NCI-H1105 treated with DMSO at 0.1 percent for 48 hours (cell line): Measurements from ENCODE around the gene AUTS2.

Experiments
- DNase-seq: peaks from one replicate; lab custom pipeline; 2025; lab: John Stamatoyannopoulos, UW

The AUTS2 gene

DNA sequence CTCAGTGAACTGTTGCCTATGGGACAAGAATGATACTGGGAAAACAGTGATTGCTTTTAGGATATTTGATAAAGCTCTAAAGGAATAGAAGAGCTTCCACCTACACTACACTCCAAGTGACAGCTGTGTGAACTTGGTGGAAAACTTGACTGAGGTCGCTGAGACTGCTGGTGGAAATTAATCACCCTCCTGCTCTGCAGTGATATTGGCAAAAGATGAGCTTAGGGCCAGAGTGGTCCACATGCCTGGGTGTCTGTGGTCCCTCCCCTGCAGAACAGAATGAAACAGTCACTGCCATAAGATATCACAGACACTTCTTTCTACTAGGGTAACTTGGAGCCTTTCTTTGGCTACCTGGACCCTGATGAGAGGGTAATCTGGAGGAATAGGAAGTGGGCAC is 1151.6 kb downstream of the AUTS2 start:
- DNase-seq, result no peak

GRCh38 chr7:70751895-70752294 is 1153.6 kb downstream of the AUTS2 start:
- DNase-seq, result no peak

DNA sequence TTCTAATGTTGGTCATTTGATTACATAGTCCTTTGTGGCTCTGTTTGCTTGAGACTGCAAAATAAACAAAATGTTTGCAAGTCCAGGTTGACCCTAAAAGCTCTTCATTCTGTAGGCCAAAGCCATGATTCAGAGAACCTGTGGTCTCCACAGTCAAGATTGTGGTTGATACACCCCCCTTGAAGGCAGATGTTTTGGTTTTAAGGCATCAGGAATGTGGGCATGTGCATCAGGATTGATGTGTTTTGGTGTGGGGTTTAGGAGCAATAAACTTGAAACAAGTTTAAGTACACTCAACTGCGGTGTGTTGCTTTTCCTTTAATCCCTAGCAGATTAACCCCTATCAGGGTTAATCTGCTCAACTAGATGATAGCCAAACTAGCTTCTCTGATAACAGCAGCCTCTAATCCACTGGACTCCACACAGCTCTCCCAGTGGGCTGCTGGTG is 1154.5 kb downstream of the AUTS2 start:
- DNase-seq, result no peak

GRCh38 chr7:70756789-70757188 is 1158.5 kb downstream of the AUTS2 start:
- DNase-seq, result no peak

DNA sequence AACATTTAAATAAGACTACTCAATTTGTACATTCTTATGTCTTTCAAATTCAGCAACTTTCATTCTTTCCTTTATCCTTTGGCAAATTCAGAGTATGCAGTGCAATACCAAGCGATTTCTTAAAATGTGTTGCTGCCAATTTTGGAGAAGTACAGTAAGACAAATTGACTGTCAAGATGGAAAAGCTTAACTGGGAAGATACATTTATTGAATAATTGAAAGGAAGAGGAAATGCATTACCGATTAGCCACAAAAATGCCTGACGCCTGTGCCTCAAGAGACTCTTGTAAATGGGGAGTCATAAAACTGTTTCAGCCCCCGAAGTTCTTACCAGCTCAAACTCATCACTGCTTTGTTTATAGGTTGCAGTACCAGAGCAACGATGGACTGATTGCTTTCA is 1160.4 kb downstream of the AUTS2 start:
- DNase-seq, result no peak

DNA sequence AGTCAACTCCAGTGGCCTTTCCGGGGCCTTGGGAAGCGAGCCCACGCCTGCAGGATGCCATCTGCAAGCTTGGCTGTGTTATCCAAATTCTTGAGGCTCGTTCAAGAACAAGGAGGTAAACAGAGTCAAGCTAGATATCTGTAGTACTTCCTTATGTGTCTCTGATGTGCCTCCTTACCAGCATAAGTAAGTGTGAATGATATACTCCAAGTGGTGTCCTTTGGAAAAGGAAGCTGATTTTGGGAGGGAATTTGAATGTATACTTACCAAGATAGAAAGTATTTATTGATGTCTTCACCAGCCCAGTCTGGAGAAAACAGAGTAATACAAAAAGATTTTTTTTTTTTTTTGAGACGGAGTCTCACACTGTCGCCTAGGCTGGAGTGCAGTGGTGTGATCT is 1161.4 kb downstream of the AUTS2 start:
- DNase-seq, result no peak

DNA sequence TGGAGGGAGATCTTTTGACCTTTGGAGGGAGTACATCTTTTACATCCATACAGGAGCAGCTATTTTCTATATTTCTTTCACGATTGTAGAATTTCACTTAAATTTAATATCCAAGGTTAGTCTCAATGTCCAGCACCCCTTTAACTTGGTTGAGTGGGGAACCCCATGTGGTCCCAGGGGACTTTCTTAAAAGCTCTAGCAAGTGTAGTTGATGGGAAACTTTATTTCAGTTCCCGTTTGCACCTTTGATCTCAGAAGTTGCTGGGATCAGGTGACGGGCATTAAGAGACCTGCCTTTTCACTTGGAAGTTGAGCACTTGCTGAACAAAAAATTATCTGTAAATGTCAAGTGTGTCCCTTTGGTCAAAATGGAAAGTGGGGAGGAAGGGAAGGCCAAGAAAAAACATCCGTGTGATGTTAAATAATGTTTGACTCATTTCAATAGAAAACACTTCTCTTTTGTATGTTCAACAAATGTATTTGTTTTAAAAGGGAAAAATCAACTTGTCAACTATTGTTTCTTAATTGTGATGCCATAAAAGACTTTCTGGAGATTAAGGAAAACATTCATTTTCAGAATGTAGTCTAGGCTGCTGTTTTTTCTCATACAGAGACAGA is 1163.5 kb downstream of the AUTS2 start:
- DNase-seq, result no peak

DNA sequence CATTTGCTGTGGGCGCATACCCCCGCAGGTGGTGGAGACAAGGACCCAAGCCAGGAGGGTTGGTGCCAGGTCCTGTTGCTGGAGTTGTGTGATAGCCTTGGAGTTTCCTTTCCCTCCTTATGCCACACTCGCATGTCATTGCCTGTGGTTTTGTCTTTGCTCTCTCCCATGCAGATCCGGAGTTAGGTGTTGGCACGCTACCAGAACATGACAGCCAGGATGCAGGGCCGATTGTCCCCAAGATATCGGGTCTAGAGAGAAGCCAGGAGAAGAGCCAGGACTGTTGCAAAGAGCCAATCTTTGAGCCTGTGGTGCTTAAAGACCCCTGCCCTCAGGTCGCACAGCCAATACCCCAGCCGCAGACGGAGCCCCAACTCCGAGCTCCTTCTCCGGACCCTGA is 1164.4 kb downstream of the AUTS2 start:
- DNase-seq, result no peak

DNA sequence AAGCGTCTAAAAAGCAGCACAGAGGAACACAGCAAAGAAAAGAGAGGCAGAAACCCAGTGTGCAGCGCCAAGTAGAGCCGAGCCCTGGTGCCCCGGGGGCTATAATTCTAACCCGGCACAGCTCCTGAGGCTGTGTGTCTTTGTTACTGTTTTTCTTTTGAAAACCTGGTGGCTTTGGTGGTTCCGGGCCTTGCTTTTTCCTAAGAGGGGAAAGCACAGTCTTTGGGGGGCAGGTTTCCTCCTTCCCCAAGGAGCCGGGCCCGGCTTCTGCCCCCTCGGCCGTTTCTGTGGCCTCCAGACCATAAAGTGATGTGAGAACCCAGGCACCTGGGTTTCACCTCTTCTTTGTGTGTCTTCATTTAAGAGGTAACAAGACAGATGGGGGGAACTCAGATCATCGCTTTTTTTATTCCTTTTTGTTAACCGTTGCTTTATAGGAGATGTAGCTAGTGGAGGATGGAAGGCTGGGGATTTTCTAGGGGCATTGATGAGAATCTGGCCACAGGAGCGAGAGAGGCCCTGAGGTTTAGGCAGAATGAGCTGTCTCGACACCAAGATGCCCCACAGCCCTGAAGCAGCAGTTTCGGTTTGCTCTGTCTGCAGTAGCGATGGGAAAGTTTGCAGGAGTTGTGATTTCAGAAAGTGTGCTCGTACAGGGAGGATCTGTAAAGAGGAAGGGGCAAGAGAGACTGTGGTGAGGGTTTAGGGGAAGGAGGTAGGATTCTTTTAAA is 1165.9 kb downstream of the AUTS2 start:
- no peak for DNase-seq

GRCh38 chr7:70764701-70765208 is 1166.5 kb downstream of the AUTS2 start:
- DNase-seq, result no peak

GRCh38 chr7:70765651-70766050 is 1167.4 kb downstream of the AUTS2 start:
- no peak for DNase-seq

DNA sequence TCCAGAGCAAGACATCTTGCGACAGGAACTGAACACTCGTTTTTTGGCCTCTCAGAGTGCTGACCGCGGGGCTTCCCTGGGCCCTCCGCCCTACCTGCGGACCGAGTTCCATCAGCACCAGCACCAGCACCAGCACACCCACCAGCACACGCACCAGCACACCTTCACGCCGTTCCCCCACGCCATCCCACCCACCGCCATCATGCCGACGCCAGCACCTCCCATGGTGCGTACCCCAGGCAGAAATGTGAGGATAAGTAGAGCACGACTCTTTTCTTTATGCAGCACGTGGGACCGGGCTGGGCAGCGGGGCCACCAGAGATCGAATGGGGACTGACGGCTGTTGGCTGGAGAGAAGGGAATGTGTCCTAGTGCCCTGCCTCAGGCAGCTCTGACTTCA is 1167.8 kb downstream of the AUTS2 start:
- DNase-seq, result no peak

DNA sequence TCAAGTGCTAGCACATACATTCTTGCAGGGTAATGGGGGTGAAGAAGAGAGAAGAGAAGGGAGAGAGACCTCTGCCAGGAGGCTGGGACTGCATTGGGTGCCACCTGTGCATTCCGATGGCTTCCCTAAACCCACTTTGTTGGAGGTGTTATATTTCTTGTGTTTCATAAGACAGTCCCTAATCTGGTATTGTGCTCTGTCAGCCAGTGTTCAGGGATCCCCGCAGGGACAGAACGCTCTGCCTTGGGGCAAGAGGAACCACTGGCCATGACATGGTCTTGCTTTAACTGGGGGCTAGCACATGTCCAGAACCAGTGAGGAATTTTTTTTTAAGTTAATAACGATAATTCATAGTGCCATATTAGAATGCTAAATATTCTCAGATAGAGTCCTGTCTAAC is 1168.4 kb downstream of the AUTS2 start:
- no peak for DNase-seq

- DNase-seq, result no peak
These were observed 1171.9 kb downstream of the AUTS2 start for GRCh38 chr7:70770154-70770553.

GRCh38 chr7:70771451-70771850 is 1173.2 kb downstream of the AUTS2 start:
- DNase-seq, result no peak

DNA sequence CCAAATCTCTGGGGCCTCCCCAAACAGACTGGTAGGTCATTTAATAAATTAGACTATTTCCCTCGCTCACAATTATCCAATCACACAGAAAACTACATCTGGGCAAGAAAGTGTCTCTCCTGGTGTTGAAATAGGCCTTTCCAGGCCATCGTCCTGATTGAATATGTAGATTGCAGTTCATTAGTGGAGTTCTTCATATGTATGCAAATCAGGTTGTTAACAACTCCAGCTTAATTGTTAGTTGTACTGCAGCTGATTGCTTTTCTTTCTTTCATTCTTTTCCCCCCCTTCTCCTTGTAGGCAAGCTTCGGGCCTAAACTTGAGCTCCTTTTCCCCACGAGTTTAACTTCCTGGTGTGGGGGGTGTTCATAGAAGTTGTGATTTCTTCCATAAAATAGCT is 1174.6 kb downstream of the AUTS2 start:
- no peak for DNase-seq

DNA sequence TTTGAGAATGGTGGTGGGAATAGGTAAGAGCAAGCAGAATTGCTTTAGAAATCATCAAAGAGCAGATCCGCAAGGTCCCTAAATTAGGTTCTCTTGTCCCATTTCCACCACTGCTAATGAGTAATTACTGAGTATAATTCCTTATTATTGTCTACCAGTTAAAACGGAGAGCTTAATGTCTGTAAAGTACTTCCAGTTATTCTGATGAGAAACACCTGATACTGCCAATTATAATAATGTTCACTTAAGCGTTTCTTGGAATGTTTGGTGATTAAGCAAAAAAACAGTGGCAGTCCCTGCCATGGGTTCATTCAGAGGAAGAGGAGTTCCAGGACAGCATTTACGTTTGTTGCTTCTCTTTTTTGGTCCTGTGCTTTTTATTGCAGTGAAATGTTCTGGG is 1175.1 kb downstream of the AUTS2 start:
- no peak for DNase-seq

- no peak for DNase-seq
These were observed 1176.8 kb downstream of the AUTS2 start for GRCh38 chr7:70774950-70775527.

DNA sequence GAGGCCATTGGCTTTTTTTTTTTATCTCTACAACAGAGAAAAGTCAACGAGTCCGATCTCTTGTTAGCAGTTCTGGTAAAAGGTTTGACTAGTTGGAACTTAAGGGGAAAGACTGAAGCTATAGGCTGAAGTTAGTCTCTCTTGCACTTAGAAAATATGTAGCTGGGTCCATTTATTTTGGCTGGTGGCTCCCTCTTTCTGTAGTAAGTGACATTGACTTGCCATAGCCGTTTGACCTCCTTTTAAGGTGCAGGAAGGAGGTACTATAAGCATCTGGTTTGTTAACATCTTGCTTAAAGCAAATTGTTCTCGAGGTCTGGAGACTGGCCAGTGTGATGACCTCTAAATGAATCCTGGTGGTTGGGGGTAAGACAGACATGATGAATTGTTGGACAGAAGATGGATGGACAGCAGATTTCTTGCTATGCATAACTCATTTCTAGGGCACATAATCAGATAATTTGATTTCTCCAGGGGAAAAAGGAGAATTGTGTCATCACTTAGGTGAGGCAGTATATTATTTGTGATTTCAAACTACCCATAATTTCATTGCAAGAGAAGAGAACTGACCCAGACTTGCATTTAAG is 1177.4 kb downstream of the AUTS2 start:
- DNase-seq, result peak; percentile 11

GRCh38 chr7:70776627-70777101 is 1178.4 kb downstream of the AUTS2 start:
- peak; percentile 19 for DNase-seq

DNA sequence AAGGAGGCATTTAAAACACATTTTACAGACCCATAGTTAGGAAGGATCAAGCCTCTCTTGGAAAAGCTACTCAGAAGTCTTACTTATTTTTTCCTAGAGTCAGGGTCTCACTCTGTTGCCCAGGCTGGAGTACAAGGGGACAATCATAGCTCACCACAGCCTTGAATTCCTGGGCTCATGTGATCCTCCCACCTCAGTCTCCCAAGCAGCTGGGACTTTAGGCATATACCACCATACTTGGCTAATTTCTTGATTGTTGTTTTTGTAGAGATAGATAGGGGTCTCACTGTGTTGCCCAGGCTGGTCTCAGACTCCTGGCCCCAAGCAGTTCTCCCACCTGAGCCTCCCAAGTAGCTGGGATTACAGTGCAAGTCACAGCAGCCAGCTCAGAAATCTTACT is 1179.0 kb downstream of the AUTS2 start:
- no peak for DNase-seq

- no peak for DNase-seq
These were observed 1180.3 kb downstream of the AUTS2 start for GRCh38 chr7:70778585-70778984.

GRCh38 chr7:70779321-70779720 is 1181.0 kb downstream of the AUTS2 start:
- DNase-seq, result no peak
